Stimulated activated CD8-positive, alpha-beta memory T cell treated with anti-CD3 and anti-CD28 coated beads, Interleukin-15, amount 100 ng/mL, for 24 hours (primary cell): ENCODE data around the gene EYA2.

Source experiments
- DNase-seq: peaks from one replicate; pipeline ENCODE4 v3.0.0-alpha.2; 2020; ENCODE audit warnings: low read depth

Gene EYA2

GRCh38 chr20:47066484-47067270 lies 172.0 kb downstream of the EYA2 start:
- DNase-seq = no peak

DNA sequence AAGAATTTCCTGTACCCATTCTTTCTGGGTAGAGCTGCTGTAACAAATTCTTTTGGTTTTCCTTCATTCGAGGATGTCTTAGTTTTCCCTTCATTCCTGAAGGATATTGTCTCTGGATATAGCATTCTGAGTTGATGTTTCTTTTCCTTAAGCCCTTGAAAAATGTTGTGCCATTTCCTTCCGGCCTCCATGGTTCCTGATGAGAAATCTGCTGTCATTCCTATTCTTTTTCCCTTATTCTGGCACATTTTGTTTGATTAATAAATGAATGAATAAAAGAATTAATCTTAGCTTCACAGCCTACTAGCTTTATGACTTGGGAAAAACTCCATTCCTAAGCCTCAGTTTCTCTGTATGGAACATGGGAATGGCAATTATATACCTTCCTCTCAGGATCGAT lies 173.1 kb downstream of the EYA2 start:
- DNase-seq = no peak

- no peak for DNase-seq
These were observed 175.5 kb downstream of the EYA2 start for GRCh38 chr20:47070176-47070575.

- no peak for DNase-seq
These were observed 177.1 kb downstream of the EYA2 start for GRCh38 chr20:47071646-47072185.

- DNase-seq = no peak
These were observed 179.3 kb downstream of the EYA2 start for GRCh38 chr20:47073766-47074475.

DNA sequence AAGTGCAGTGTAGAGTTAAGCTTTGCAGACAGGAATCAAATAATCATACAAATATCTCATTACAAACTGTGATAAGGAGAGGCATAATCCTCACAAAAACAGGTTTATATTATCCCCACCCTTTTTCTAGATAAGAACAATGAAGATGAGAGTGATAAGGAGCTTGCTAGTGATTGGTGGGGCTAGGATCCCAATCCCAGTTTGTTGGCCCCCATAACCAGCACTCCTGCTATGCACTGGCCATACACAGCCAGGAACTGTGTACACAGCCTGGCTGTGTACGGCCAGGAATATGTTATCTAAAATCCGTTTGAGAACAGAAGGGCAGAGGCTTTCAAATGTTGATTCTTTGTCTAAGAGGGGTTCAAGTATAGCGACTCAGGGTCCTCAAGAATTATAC lies 180.6 kb downstream of the EYA2 start:
- no peak for DNase-seq

GRCh38 chr20:47079047-47079446 lies 184.4 kb downstream of the EYA2 start:
- DNase-seq = no peak

DNA sequence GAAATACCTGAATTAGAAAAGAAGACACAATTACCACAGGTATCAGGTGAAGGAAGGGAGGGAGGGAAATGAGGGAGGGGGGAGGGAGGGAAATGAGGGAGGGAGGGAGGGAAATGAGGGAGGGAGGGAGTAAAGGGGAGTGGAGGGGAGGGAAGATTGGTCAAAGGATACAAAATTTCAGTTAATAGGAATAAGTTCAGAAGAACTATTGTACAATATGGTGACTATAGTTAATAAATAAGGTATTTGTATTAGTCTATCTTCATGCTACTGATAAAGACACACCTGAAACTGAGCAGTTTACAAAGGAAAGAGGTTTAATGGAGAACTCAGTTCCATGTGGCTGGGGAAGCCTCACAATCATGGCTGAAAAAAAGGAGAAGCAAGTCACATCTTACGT lies 185.7 kb downstream of the EYA2 start:
- no peak for DNase-seq

DNA sequence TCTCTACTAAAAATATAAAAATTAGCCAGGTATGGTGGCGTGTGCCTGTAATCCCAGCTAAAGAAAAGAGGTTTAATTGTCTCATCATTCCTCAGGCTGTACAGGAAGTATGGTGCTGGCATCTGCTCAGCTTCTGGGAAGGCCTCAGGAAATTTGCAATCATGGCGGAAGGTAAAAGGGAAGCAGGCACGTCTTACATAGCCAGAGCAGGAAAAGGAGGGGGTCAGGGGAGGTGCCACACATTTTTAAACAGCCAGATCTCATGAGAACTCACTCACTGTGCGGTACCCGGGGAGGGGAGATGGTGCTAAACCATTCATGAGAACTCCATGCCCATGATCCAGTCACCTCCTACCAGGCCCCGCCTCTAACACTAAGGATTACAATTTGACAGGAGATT lies 191.7 kb downstream of the EYA2 start:
- DNase-seq = no peak

DNA sequence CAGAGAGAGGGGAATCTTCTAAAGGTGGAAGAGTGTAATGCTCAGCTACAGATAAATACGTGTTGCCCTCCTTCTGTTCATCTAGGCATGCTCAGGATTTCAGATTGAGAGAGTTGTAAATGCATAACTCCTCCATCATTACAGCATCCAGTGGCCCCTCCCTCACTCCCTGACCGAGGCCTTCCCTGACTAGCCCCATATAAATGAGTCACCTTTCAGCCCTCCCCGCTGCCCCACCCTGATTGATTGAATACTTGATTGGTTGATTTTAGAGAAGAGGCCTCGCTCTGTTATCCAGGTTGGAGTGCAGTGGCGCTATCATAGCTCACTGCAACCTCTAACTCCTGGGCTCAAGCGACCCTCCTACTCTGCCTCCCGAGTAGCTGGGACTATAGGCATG lies 193.7 kb downstream of the EYA2 start:
- no peak for DNase-seq

DNA sequence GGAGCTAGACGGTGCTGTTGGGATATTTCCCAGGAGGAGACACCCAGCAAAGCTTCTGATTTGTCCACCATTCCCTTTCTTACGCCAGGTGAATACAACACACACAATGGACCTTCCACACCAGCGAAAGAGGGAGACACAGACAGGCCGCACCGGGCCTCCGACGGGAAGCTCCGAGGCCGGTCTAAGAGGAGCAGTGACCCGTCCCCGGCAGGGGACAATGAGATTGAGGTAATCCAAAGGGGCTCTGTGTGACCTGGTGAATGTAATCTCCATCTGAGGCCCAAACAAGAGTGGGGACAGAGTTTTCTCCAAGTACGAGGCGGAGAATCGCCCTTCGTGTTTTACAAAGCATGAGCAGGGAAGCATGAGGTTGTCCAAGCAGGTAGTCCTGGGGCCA lies 194.5 kb downstream of the EYA2 start:
- no peak for DNase-seq

- no peak for DNase-seq
These were observed 196.2 kb downstream of the EYA2 start for GRCh38 chr20:47090835-47091234.

GRCh38 chr20:47093320-47093966 lies 198.8 kb downstream of the EYA2 start:
- no peak for DNase-seq

DNA sequence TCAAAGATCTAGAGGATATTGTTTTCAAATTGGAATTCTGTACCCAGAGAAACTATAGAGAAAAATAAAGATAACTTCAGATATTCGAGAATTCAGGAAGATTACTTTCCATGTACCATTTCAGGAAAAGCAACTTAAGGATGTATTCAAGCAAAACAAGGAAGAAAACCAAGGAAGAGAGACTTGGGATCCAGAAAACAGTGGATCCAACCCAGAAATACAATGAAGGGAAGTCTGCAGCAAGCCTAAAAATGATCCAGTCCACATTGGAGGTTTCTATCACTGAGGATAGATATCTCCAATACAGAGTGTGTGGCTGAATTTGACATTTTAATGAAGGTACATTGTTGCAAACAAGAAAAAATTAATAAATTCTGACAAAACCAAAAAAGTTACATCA lies 201.0 kb downstream of the EYA2 start:
- DNase-seq = no peak

DNA sequence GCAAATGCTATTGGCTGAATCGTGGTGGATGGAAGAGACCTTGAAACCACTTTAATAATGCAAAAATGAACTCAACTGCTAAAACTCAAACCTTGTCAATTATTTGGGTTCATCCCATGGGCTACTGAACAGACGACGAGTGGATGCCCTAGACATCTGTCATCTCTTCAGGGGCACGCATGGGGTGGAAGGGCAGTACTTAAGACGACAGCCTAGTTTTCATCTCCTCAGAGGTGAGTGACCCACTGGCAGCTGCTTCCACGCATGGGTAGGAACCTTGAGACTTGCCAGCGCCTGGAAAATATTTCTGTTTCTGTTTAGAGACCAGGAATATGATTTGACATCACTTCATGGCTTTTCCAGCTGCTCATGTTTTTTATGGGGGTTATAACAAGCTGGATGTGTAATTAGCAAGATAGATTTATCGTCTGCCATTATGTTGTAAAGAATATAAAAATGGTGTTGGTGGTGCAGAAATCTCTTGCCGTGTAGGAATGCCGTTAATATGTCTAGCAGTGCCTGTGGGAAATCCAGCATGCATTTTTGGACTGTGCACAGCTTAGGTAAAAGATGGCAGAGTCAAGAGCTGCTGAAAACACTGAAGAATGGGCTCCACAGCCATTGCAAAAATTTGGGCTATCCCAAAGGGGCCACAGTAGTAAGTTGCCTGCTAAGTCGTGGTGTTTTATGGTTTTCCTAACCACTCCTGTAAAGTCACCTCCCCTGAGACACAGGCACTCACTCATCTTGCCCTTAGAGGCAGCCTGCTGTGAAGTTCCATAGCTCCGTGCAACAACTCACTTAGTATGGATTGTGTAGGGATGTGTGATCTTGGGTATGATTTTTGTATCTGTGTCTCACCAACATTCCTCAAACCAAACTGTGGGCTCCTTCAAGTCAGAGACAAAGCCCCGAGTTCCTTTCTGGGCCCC lies 203.3 kb downstream of the EYA2 start:
- no peak for DNase-seq

- DNase-seq = no peak
These were observed 204.4 kb downstream of the EYA2 start for GRCh38 chr20:47099093-47099492.

GRCh38 chr20:47099825-47100441 lies 205.3 kb downstream of the EYA2 start:
- no peak for DNase-seq

DNA sequence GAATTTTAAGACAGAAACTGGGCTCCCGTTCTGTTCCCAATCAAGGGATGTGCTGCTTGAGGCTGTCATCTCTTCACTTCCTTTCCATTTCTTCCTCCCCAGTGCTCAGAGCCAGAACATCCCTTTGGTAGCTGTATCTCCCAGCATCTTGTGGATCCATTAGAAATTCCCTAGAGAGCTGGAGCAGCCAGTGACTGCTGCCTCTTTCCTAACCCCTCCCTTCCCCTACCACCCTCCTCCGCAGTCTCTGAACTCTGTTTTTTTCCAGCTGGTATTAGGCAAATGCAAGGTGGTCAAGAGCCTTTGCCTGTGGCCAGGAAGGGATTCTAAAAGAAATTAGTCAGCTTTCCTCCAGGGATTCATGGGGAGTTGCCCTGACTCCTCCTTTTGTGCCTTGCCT lies 208.0 kb downstream of the EYA2 start:
- no peak for DNase-seq

DNA sequence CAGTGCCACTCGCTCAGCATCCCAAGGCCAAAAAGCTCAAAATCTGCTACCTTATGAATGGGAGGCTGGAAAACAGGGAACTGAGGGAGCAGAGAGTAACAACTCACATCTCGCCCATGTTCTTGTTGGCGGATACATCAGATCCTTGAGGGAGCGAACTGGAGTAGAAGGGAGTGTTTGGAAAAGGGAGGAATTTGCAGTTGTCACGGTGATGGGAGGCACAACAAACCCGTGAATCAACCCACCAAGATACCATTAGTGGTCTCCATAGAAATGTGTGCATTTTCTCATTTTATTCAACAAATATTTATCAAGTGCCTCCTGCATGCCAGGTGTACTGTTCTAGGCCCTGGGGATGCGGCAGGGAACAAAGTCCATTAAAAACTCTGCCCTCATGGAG lies 212.1 kb downstream of the EYA2 start:
- no peak for DNase-seq

- no peak for DNase-seq
These were observed 214.4 kb downstream of the EYA2 start for GRCh38 chr20:47108994-47109393.

GRCh38 chr20:47110819-47111218 lies 216.2 kb downstream of the EYA2 start:
- DNase-seq = no peak
